ENCODE data around the gene ECSCR.
"Not testable (repeated sequence)": the region's sequence is repeated elsewhere in the genome, so short reads cannot be mapped to it uniquely, and the experiment has no call there.

Gene ECSCR

DNA sequence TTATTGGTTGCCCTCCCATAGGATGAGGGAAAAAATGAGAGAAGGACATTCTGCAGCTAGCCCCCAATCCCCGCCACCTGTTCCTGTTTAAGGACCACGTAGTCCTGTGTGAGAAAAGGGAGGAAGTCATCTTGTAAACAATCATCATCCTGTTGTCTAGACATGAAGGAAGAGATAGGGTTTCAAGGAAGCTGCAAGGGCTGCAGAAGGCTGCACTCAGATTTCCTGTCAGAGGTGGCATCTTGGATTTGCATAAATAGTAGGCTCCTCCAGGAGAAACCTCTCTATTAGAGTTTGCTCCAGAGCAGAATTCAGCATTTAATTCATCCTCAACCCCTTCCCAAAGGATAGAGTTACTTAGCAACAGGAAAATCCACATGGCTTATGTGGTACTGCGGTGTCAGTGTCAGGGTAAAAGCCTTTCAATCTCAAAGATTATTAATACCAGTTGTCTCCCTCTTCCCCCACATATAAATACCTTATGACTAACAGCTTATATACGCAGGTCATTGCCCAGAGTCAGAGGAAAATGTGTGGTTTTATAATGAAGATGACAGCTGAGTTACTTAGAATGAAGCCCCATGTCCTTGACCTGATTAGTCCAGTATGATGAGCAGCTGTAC, 18.6 kb downstream of the ECSCR start:
- DNase-seq, result peak; percentile 37

- DNase-seq, result not testable (repeated sequence)
These were observed 22.1 kb downstream of the ECSCR start for GRCh38 chr5:139440416-139440815.

- peak; percentile 95 for DNase-seq
These were observed 23.3 kb downstream of the ECSCR start, which contains the start of gene DNAJC18 for GRCh38 chr5:139439013-139439903. DNAJC18 (minus strand) TSS chr5:139439525; CDS start chr5:139439445, 80 bp downstream.

GRCh38 chr5:139438707-139439012, 23.9 kb downstream of the ECSCR start:
- no peak for DNase-seq

GRCh38 chr5:139435676-139436075, 26.9 kb downstream of the ECSCR start:
- DNase-seq, result no peak

GRCh38 chr5:139431706-139432105, 30.8 kb downstream of the ECSCR start:
- DNase-seq, result no peak

- no peak for DNase-seq
These were observed 32.5 kb downstream of the ECSCR start for GRCh38 chr5:139430015-139430414.

DNA sequence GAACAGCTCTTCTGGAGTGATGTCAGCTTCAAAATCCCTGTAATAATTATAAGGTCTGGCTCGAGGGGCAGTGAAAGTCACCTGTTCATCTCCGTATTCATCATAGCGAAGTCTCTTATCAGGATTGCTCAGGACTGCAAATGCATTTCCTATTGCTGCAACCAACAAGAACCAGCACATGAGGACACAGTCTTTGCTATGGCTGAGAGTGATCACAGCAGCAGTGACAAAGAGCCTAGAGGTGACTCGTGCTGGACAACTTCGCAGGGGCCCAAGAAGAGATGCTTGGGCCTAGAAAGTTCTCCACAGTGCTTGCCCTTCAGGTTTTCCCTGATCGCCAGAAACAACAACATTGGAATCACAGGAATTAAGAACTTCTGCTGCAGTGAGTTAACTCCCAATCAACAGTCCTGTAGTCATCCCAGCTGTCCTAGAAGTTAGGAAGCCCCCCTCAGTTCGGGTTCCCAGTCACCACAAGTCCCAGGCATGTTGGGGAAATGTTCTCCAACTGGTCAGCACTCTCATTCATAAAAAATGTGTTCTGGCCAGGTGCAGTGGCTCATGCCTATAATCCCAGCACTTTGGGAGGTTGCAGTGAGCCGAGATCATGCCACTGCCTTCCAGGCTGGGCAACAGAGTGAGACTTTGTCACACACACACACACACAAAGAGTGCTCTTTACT, 36.2 kb downstream of the ECSCR start:
- no peak for DNase-seq

GRCh38 chr5:139425497-139425896, 37.0 kb downstream of the ECSCR start:
- no peak for DNase-seq

- peak; percentile 84 for DNase-seq
These were observed 40.1 kb downstream of the ECSCR start for GRCh38 chr5:139422307-139422893.

DNA sequence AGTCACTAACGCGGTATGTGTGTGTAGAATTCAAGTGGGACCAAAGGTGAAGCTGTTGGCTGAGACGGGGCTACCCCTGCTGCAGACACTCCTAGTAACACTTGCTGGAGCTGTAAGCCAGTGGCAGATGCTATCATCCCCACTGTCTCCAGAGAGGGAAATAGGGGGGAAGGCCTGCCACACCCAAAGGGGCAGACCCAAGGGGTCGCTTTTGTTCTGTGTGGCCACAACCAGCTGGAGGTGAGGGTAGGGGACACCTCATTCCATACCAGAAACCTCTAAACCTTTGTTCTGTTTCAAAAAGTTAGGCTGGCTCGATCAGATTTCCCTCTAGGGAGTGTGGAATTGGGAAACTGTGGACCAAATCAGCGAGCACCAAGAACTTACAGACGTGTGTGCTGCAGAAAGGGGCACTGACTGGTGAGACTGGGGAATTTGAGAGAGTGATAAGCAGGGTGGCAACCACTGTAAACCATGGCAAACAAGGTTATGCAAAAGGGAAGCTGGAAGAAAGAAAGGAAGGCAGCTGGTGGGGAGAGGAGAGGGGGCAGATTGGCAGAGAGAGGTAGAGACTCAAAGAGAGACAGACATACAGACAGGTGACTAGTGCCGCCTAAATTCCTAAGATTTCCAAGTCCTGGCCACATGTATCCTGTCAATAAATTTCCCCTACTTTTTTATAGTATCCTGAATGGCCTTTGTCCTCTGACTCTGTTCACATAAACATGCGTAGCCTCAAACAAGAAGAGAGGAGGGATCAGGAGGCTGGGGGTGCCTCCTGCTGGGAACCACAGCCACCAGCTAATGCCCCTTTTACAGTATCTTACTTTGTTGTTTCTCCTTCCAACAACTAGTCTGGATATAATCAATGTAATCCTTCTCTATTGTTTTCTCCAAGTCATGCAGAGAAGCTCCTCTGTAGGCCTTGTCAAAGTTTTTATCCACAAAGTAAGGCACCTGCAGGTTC, 43.0 kb downstream of the ECSCR start:
- no peak for DNase-seq

GRCh38 chr5:139418793-139419192, 43.8 kb downstream of the ECSCR start:
- DNase-seq, result no peak

- DNase-seq, result no peak
These were observed 45.3 kb downstream of the ECSCR start for GRCh38 chr5:139417214-139417613.

DNA sequence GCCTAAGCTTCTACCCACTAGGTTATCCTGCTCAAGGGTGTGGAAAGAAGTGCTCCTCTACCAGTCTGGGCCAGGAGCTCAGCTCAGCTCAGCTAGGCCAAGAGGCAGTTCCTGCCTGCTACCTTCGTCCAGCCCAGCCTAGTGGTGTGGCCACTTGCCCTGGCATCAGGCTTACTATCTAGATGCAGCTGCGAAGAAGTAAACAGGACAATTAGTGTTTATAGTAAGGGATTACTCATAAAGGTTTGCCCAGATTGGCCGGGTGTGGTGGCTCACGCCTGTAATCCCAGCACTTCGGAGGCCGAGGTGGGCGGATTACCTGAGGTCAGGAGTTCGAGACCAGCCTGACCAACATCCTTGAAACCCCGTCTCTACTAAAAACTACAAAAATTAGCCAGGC, 45.9 kb downstream of the ECSCR start:
- no peak for DNase-seq

DNA sequence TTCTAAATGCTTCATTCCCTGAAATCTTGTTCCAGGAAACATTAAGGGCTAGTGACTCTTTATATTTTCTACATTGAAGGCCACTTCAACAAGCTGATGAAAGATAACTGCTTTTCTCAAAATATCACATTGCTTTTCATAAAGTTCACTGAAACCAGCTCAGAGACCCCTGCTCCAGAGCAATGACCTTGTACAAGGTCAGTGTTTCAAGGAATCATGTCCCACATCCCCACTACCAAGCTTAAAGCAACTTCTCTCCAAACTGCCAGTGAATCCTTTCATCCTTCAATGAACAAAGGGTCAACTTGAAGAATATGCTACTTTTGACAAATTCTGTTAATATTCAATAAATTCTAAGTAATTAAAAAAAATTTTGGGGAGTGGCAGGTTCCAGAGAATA, 46.7 kb downstream of the ECSCR start:
- DNase-seq, result no peak

DNA sequence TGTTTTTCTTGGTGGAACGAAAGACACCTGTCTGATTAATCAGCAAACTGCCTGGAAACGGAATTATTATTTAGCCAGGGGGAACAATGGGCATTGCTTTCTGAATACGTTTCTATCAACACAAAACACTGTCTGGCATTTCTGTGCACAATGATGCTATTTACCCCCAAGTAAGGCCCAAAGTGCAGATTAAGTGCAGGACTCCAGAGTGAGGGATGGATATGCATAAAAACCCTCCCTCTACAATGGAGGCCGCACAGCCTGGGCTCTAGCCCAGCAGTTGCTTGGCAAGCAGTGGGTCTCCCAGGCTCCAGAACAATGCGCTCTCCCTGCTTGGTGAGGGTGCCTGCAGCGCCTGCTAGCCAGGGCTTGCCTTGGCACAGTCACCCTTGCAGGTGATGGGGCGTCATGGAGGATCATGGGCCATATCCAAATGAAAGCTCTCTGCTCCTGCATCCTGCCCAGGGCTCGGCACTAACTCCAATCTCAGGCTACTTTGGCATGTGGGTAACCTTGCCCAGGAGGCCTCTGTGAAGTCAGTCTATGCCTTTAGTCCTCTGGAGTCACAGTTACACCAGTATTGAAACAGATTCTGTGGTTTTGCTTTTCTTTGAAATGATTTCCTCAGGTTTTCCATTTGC, 47.2 kb downstream of the ECSCR start:
- DNase-seq, result peak; percentile 84

- DNase-seq, result no peak
These were observed 47.9 kb downstream of the ECSCR start for GRCh38 chr5:139414581-139415130.

DNA sequence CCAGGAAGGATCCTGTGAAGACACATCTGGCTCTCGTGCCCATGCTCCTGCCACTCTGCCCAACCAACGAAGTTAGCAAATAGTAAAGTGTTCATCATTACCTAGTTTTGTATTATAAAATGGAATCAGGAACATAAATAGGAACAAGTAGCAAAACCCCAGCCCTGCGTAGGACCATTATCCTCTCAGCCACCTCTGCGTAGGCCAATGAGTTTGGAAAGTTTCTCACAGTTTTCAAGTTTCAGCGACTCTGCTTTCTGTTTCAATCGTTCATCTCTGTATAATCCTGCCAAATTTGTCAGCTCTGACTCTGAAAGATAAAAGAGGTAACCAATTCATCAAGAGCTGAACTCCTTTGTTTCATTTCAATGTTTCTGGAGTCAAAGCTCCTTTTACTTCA, 48.6 kb downstream of the ECSCR start:
- DNase-seq, result peak; percentile 59

- no peak for DNase-seq
These were observed 49.4 kb downstream of the ECSCR start for GRCh38 chr5:139413153-139413552.

GRCh38 chr5:139410993-139411828, 51.3 kb downstream of the ECSCR start:
- no peak for DNase-seq

All from activated CD4-positive, alpha-beta T cell treated with anti-CD3 and anti-CD28 coated beads, Interleukin-10, Interleukin-2, amounts not matched to agents 100 ng/mL and 50 ng/mL, durations not matched to agents 16 hours and 8 hours (primary cell).